ENCODE data around the gene TPCN2.

- TF ChIP-seq GATA2 (IDR thresholded peaks at IDR 0.05; ENCODE audit: low read depth, low read length): no peak
- no peak for TF ChIP-seq GATA3 (IDR thresholded peaks at IDR 0.05; ENCODE audit: low read depth, low read length)
Measured at GRCh38 chr11:69121621-69122325, 73.0 kb downstream of the TPCN2 start.

All from SH-SY5Y (cell line).